Lower leg skin (tissue), 4 donors: ENCODE measurements around the gene TRMT2A. TPM values are rescaled to one million over a fixed set of nuclear protein-coding genes. Genes with fewer than 3 reads are reported as not detected.
"Not testable (repeated sequence)": the region's sequence is repeated elsewhere in the genome, so short reads cannot be mapped to it uniquely, and the experiment has no call there.

Experiments
- DNase-seq, 2 donors: peaks; one replicate each; pipeline ENCODE4 v3.0.0-alpha.2; 2019; ENCODE audit warnings: low spot score in 2 of 2
- H3K4me3 ChIP-seq: fragments of 200-600 bp; sonication (generic); 2 replicates; pipeline ENCODE4 v1.5.1; 2017; ENCODE audit warnings: mild to moderate bottlenecking, low read depth; ENCODE audit not compliant: poor library complexity, severe bottlenecking
- CTCF ChIP-seq, 3 donors: fragments of 450-650 bp; IDR thresholded peaks; one replicate each; pipeline ENCODE4 v1.5.1; 2016; ENCODE audit warnings: antibody characterized with exemption in 3 of 3, mild to moderate bottlenecking in 3 of 3, moderate library complexity in 2 of 3
- POLR2A ChIP-seq, 2 donors: fragments of 450-650 bp; IDR thresholded peaks; one replicate each; pipeline ENCODE4 v1.6.1; 2016 to 2017; ENCODE audit warnings: antibody characterized with exemption in 2 of 2, mild to moderate bottlenecking in 1 of 2, moderate library complexity in 1 of 2
- WGBS, 2 donors: methylation state at CpG; one replicate each; pipeline ENCODE4 v1.1.5; 2018; 5-methylcytosine and 5-hydroxymethylcytosine counted together
- intact Hi-C: fragments of 100-400 bp; cut with DNase I; formaldehyde crosslinking; loops from one replicate; pipeline ENCODE4 v1.15.0; 2023; ENCODE audit warnings: low total_unique reads
- total RNA-seq, 4 donors: library from RNA; depleted of rRNA; stranded (reverse); fragments of >200 nt; gene quantifications; one replicate each; pipeline ENCODE4 v1.1.0, GENCODE V29; 2016

The TRMT2A gene
- total RNA-seq, 4 donors from 2014 or later: 41.6 to 97.5 (median 52.8) TPM

GRCh38 chr22:20068640-20069039, 48.4 kb downstream of the TRMT2A start:
- WGBS, 2 donors: 93 to 96% methylated on average over 7 of the region's 7 CpGs
- TF ChIP-seq CTCF (IDR thresholded peaks at IDR 0.05): no peak
- no peak for DNase-seq
- no peak overlapping the region for H3K4me3 ChIP-seq
- intact Hi-C loops: no loop called here

GRCh38 chr22:20067384-20067682, 49.7 kb downstream of the TRMT2A start:
- intact Hi-C loops, DNase-seq, H3K4me3 ChIP-seq: not testable (repeated sequence)
- 95 to 98% methylated on average over 3 of the region's 3 CpGs for WGBS, 2 donors

GRCh38 chr22:20066617-20067383, 50.2 kb downstream of the TRMT2A start:
- intact Hi-C loops: no loop called here
- no peak for TF ChIP-seq POLR2A (IDR thresholded peaks at IDR 0.05)
- TF ChIP-seq CTCF (IDR thresholded peaks at IDR 0.05): no peak
- 89 to 93% methylated on average over 10 to 11 of the region's 11 CpGs for WGBS, 2 donors
- no peak for DNase-seq
- no peak overlapping the region for H3K4me3 ChIP-seq

- no peak overlapping the region for H3K4me3 ChIP-seq
- TF ChIP-seq CTCF (IDR thresholded peaks at IDR 0.05): no peak
- TF ChIP-seq POLR2A (IDR thresholded peaks at IDR 0.05): no peak
- 91 to 92% methylated on average over 13 to 14 of the region's 14 CpGs for WGBS, 2 donors
- intact Hi-C loops: no loop called here
- no peak for DNase-seq
These were observed 51.0 kb downstream of the TRMT2A start for GRCh38 chr22:20065896-20066616.

GRCh38 chr22:20064545-20065262, 52.3 kb downstream of the TRMT2A start:
- no peak for TF ChIP-seq CTCF (IDR thresholded peaks at IDR 0.05)
- no peak for TF ChIP-seq POLR2A (IDR thresholded peaks at IDR 0.05)
- no peak overlapping the region for H3K4me3 ChIP-seq
- intact Hi-C loops: no loop called here
- WGBS, 2 donors: 84 to 94% methylated on average over 17 to 18 of the region's 18 CpGs
- DNase-seq: no peak

GRCh38 chr22:20064140-20064480, 52.9 kb downstream of the TRMT2A start:
- no peak for DNase-seq
- no peak for TF ChIP-seq POLR2A (IDR thresholded peaks at IDR 0.05)
- TF ChIP-seq CTCF (IDR thresholded peaks at IDR 0.05): no peak
- 47 to 75% methylated on average over 1 to 3 of the region's 3 CpGs for WGBS, 2 donors
- H3K4me3 ChIP-seq: no peak overlapping the region
- intact Hi-C loops: no loop called here
